ENCODE data around the gene OSBPL3.

DNA sequence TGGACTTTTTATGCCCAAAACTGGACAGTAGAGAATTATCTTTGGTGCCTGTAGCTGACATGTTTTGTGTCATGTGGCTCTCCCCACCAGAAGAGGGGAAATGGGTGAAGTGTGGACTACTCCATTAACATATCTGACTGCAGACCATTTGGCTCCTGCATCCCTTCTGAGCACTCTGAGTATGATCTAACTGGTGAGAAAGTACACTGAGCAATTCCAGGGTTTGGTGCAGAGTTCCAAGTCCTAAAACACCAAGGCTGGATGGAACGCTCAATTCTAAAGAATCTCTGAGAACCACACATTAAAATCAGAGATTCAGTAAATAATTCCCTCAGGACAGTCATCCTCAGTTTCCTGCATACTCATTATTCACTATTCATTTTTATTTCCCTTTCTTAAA lies 22.8 kb upstream of the OSBPL3 start:
- TF ChIP-seq, protein P1, sequence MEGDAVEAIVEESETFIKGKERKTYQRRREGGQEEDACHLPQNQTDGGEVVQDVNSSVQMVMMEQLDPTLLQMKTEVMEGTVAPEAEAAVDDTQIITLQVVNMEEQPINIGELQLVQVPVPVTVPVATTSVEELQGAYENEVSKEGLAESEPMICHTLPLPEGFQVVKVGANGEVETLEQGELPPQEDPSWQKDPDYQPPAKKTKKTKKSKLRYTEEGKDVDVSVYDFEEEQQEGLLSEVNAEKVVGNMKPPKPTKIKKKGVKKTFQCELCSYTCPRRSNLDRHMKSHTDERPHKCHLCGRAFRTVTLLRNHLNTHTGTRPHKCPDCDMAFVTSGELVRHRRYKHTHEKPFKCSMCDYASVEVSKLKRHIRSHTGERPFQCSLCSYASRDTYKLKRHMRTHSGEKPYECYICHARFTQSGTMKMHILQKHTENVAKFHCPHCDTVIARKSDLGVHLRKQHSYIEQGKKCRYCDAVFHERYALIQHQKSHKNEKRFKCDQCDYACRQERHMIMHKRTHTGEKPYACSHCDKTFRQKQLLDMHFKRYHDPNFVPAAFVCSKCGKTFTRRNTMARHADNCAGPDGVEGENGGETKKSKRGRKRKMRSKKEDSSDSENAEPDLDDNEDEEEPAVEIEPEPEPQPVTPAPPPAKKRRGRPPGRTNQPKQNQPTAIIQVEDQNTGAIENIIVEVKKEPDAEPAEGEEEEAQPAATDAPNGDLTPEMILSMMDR (IDR thresholded peaks at IDR 0.05) = no peak
- TF ChIP-seq POLR2A (IDR thresholded peaks at IDR 0.05) = no peak
